Esophagus muscularis mucosa (tissue), 4 donors: ENCODE data around the gene NDUFAF2. TPM values are rescaled to one million over a fixed set of nuclear protein-coding genes. Genes with fewer than 3 reads are reported as not detected.

Source experiments
- DNase-seq: peaks from one replicate; pipeline ENCODE4 v3.0.0-alpha.2; 2017; ENCODE audit errors: extremely low spot score
- H3K27ac ChIP-seq, 4 donors: fragments of 200-600 bp; sonication (generic); replicated peaks in 1 of 4; 1 replicate in 3 of 4; 2 replicates in 1 of 4; pipeline ENCODE4 v1.5.1; 2016 to 2019; ENCODE audit warnings: mild to moderate bottlenecking in 1 of 4
- H3K27me3 ChIP-seq, 4 donors: fragments of 200-600 bp; sonication (generic); one replicate each; pipeline versions ENCODE4 v1.5.1 to v1.6.0; 2016 to 2019
- H3K36me3 ChIP-seq, 4 donors: fragments of 200-600 bp; sonication (generic); one replicate each; pipeline ENCODE4 v1.5.1; 2016 to 2019
- H3K4me1 ChIP-seq, 4 donors: fragments of 200-600 bp; sonication (generic); one replicate each; pipeline ENCODE4 v1.5.1; 2016 to 2019
- H3K4me3 ChIP-seq, 4 donors: fragments of 200-600 bp; sonication (generic); 1 replicate in 2 of 4; 2 replicates in 2 of 4; pipeline ENCODE4 v1.5.1; 2016 to 2019; ENCODE audit warnings: mild to moderate bottlenecking in 4 of 4, moderate library complexity in 1 of 4
- H3K9me3 ChIP-seq, 4 donors: fragments of 200-600 bp; sonication (generic); 1 replicate in 3 of 4; 2 replicates in 1 of 4; pipeline ENCODE4 v1.5.1; 2016 to 2019
- EP300 ChIP-seq: sonication (generic); formaldehyde crosslinking; IDR thresholded peaks from one replicate; pipeline ENCODE4 v1.6.1; 2017; ENCODE audit warnings: antibody characterized with exemption
- POLR2A ChIP-seq: fragments of 450-650 bp; IDR thresholded peaks from one replicate; pipeline ENCODE4 v1.6.1; 2017; ENCODE audit warnings: antibody characterized with exemption, moderate library complexity, mild to moderate bottlenecking, low read depth
- POLR2AphosphoS5 ChIP-seq, 2 donors: sonication (generic); formaldehyde crosslinking; IDR thresholded peaks; one replicate each; pipeline ENCODE4 v1.6.1; 2017; ENCODE audit warnings: antibody characterized with exemption in 2 of 2
- WGBS: methylation state at CpG from one replicate; pipeline ENCODE4 v1.1.5; 2018; 5-methylcytosine and 5-hydroxymethylcytosine counted together
- intact Hi-C: fragments of 100-400 bp; cut with DNase I; formaldehyde crosslinking; loops from one replicate; pipeline ENCODE4 v1.15.1; 2023
- total RNA-seq, 4 donors: library from RNA; depleted of rRNA; stranded (reverse); fragments of >200 nt; gene quantifications; one replicate each; pipeline versions ENCODE4 v1.1.0 to v1.2.1, GENCODE V29; 2016
- TF ChIP-seq, protein P1 (sequence below), 3 experiments: fragments of 200-600 bp in 2 of 3; fragments of 450-650 bp in 1 of 3; sonication (generic) in 2 of 3; IDR thresholded peaks; one replicate each; pipeline ENCODE4 v1.5.1; 2017 to 2019; ENCODE audit warnings: antibody characterized with exemption in 3 of 3, mild to moderate bottlenecking in 2 of 3, moderate library complexity in 1 of 3

The NDUFAF2 gene
- total RNA-seq, 4 donors from 2014 or later = 29.4 to 42.8 (median 39.6) TPM

DNA sequence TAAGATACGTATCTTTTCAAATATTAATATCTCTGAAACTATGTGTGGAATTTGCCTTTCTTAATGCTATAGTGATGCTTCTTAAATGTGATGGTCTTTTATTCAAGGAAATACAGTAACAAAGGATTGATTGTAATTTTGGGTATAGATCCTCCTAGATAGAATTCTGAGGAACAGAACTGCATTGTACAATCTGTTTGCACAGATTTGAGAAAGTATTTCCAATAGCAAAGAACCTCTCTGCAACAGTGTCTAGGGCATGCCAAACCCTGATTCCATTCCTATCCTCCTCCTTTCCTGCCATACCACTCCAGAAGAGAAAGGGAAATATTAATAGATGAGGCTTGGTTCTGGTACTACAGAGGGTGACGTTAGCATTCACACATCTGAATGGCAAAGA is 206.9 kb downstream of the NDUFAF2 start:
- TF ChIP-seq EP300 (no peak), POLR2AphosphoS5 (IDR thresholded peaks at IDR 0.05) (no peak), POLR2A (no peak)
- TF ChIP-seq, protein P1, sequence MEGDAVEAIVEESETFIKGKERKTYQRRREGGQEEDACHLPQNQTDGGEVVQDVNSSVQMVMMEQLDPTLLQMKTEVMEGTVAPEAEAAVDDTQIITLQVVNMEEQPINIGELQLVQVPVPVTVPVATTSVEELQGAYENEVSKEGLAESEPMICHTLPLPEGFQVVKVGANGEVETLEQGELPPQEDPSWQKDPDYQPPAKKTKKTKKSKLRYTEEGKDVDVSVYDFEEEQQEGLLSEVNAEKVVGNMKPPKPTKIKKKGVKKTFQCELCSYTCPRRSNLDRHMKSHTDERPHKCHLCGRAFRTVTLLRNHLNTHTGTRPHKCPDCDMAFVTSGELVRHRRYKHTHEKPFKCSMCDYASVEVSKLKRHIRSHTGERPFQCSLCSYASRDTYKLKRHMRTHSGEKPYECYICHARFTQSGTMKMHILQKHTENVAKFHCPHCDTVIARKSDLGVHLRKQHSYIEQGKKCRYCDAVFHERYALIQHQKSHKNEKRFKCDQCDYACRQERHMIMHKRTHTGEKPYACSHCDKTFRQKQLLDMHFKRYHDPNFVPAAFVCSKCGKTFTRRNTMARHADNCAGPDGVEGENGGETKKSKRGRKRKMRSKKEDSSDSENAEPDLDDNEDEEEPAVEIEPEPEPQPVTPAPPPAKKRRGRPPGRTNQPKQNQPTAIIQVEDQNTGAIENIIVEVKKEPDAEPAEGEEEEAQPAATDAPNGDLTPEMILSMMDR (IDR thresholded peaks at IDR 0.05) = no peak
- Histone ChIP-seq H3K4me3 (no peak overlapping the region), H3K27ac (no peak overlapping the region), H3K36me3 (peaks cover 0 to 6% (median 0%) of the 10 kb centered on the region in 4 donors), H3K4me1 (no peaks in the 10 kb centered on the region), H3K9me3 (no peaks in the 10 kb centered on the region), H3K27me3 (no peaks in the 10 kb centered on the region)
- 90% methylated on average over 2 of the region's 2 CpGs for WGBS
- no peak for DNase-seq
- intact Hi-C loops = no loop called here

DNA sequence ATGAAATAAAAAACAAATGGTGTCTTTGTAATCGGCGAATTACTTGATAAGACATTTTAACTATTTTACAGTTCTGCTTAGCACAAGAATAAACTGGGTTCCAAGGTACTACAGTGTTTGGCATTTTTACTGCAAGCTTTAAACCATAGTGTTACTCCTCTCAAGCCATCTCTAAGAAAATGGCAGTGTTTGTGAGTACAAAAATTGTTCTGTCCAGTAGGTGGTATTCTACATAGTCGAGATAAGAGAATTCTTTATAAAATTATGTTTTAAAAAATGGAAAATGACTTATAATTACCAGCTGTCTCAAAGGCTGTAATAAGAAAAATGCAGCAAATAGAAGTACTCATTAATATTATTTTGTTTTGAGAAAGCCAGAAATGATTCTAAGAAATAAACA is 214.1 kb downstream of the NDUFAF2 start:
- H3K4me1 ChIP-seq = peaks cover 11 to 35% (median 29%) of the 10 kb centered on the region in 4 donors

DNA sequence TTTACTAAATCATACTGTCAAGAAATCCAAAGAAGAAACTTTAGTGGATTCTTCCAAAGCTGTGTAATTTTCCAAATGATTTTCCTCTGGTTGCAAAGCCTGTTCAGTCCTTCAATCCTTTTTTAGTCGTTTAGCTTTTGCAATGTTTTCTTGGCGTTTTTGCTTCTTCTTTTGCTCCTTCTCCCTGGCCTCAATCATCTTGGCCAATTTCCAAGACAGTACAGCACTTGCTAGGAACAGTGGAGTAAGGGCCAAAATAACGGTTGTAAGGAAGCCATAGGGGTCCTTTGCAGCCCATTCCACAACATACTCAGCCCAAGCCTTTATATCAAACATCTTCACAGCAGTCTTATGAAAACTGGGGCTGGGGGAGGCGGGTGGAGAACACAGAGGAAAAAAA is 214.8 kb downstream of the NDUFAF2 start:
- Histone ChIP-seq H3K27me3 (no peaks in the 10 kb centered on the region), H3K36me3 (peaks cover 6 to 23% (median 12%) of the 10 kb centered on the region in 4 donors), H3K27ac (no peak overlapping the region), H3K4me3 (no peak overlapping the region), H3K4me1 (peaks cover 11 to 40% (median 30%) of the 10 kb centered on the region in 4 donors), H3K9me3 (no peaks in the 10 kb centered on the region)
- intact Hi-C loops = loop anchor here (5.0 to 10.0 kb wide), 4 partner anchors 172 to 495 kb away; partner anchors contain the start of gene ZSWIM6
- 55% methylated on average over 4 of the region's 4 CpGs for WGBS
- DNase-seq = no peak
- TF ChIP-seq, protein P1 (IDR thresholded peaks at IDR 0.05) = no peak
- TF ChIP-seq POLR2AphosphoS5 (IDR thresholded peaks at IDR 0.05) (no peak), POLR2A (no peak), EP300 (no peak)

More for the DNA sequence above, 214.1 kb downstream of the NDUFAF2 start:
- 90% methylated on average over 3 of the region's 3 CpGs for WGBS
- Histone ChIP-seq H3K9me3 (no peaks in the 10 kb centered on the region), H3K36me3 (peaks cover 6 to 23% (median 12%) of the 10 kb centered on the region in 4 donors), H3K27ac (no peak overlapping the region), H3K4me3 (no peak overlapping the region), H3K27me3 (no peaks in the 10 kb centered on the region)
- intact Hi-C loops = no loop called here
- TF ChIP-seq POLR2A (no peak), POLR2AphosphoS5 (IDR thresholded peaks at IDR 0.05) (no peak), EP300 (no peak)
- TF ChIP-seq, protein P1 (IDR thresholded peaks at IDR 0.05) = no peak
- DNase-seq = no peak

DNA sequence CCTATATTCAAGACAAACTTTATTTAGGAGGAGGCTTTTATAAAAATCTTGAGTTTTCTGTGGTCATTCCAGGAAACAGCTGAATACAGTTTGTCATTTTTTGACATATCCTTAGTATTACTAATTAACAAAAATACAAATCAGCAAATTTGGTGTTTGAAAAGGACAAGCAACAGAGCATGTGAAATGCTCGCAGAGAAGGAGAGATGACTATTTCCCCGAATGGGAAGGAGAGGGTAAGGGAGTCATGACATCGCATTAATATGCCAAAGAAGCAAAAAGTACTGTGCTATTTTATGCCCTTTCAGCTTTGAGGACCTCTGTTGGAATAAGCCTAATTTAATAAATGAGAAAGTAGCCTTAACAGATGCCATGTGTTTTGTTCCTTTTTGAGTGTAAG is 215.5 kb downstream of the NDUFAF2 start:
- Histone ChIP-seq H3K9me3 (no peaks in the 10 kb centered on the region), H3K4me3 (no peak overlapping the region), H3K4me1 (peaks cover 11 to 40% (median 30%) of the 10 kb centered on the region in 4 donors), H3K36me3 (peaks cover 6 to 23% (median 12%) of the 10 kb centered on the region in 4 donors), H3K27ac (no peak overlapping the region), H3K27me3 (no peaks in the 10 kb centered on the region)
- TF ChIP-seq EP300 (no peak), POLR2A (no peak), POLR2AphosphoS5 (IDR thresholded peaks at IDR 0.05) (no peak)
- TF ChIP-seq, protein P1 (IDR thresholded peaks at IDR 0.05) = no peak
- 88% methylated on average over 3 of the region's 3 CpGs for WGBS
- intact Hi-C loops = loop anchor here (5.0 to 10.0 kb wide), 4 partner anchors 172 to 494 kb away; partner anchors contain the start of gene ZSWIM6
- no peak for DNase-seq
